Measurements from ENCODE around the gene CENPE. TPM values are rescaled to one million over a fixed set of nuclear protein-coding genes. Genes with fewer than 3 reads are reported as not detected.

Gene CENPE
- total and polyA plus RNA-seq, 2 donors (not counting 3 experiments of a cell fraction or from before 2014, with no cell fraction given): 1.7 to 50.8 TPM

DNA sequence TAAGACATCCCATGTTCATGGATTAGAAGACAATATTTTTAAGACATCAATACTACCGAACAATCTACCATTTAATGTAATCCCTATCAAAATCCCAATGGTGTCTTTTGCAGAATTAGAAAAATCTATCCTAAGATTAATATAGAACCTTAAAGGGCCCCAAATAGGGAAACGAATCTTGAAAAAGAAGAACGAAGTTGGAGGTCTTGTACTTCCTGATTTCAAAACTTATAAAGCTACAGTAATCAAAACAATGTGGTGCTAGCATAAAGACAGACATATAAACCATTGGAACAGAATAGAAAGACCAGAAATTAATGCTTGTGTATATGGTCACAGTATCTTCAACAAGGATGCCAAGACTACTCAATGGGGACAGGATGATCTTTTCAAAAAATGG is 42.0 kb downstream of the CENPE start:
- BruUV-seq (replicated peaks): no TSS peak
- Histone ChIP-seq H3K4me1 (ENCODE audit: control insufficient read depth, extremely low read depth, insufficient read depth, low read length) (peaks cover 5% of the 10 kb centered on the region), H3K79me2 (ENCODE audit: control insufficient read depth, insufficient read depth, low read length) (peaks cover 4% of the 10 kb centered on the region), H3K4me3 (replicated peaks in 1 of 3; ENCODE audit: insufficient read depth in 1 of 3, low read depth in 1 of 3, low read length in 3 of 3) (no peak overlapping the region), H3K9ac (replicated peaks; ENCODE audit: extremely low read depth, insufficient read depth, low read length) (no peak overlapping the region), H3K4me2 (ENCODE audit: insufficient read depth, low read length) (no peak overlapping the region), H3K27me3 (ENCODE audit: control insufficient read depth in 2 of 2, insufficient read depth in 2 of 2, low read length in 2 of 2) (no peaks in the 10 kb centered on the region), H3K9me1 (replicated peaks; ENCODE audit: control insufficient read depth, extremely low read depth, insufficient read depth, low read length) (no peaks in the 10 kb centered on the region), H3K27ac (ENCODE audit: insufficient read depth, low read depth, low read length) (no peak overlapping the region), H3K36me3 (ENCODE audit: control insufficient read depth in 2 of 2, extremely low read depth in 1 of 2, insufficient read depth in 2 of 2, low read length in 2 of 2) (peaks cover 0 to 18% of the 10 kb centered on the region in 2 experiments), H3K9me3 (replicated peaks; ENCODE audit: control insufficient read depth, insufficient read depth, low read length) (no peaks in the 10 kb centered on the region), H4K20me1 (replicated peaks; ENCODE audit: control insufficient read depth, extremely low read depth, insufficient read depth, low read length) (no peaks in the 10 kb centered on the region), H2AFZ (ENCODE audit: low read depth, low read length) (no peak overlapping the region)
- CTCF ChIA-PET: no interaction called here
- TF ChIP-seq POLR2A (IDR thresholded peaks at IDR 0.05; ENCODE audit: low read depth, low read length) (no peak), EZH2 (IDR thresholded peaks at IDR 0.05; ENCODE audit: borderline replicate concordance, low read depth, low read length, severe bottlenecking) (no peak), JUN (IDR thresholded peaks at IDR 0.05; ENCODE audit: borderline replicate concordance, insufficient read depth, insufficient read length, low read depth) (no peak)
- intact Hi-C loops (cut with micrococcal nuclease): no loop called here
- POLR2A ChIA-PET: no interaction called here
- dilution Hi-C loops (cut with MboI; ENCODE audit: extremely low pct_ligation_motif_present, low sequenced_read_pairs): no loop called here
- DNase-seq (ENCODE audit: low read depth, low spot score) (no peak), FAIRE-seq (no peak)

DNA sequence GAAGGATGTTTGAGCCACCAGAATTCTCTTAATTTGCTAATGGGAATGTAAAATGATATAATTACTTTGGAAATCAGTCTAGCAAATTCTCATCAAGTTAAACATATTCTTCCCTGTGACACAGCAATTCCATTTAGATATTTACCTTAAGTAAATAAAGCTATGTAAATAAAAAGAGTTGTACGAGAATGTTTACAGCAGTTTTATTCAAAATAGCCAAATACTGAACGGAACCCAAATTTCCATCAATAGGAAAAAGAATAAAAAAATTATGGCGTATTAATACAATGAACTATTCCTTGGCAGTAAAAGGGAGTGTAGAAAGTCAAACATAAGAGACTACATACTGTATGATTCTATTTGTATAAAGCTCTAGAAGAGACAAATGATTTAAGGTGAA is 45.8 kb downstream of the CENPE start:
- H3K27me3 ChIP-seq (ENCODE audit: control insufficient read depth in 2 of 2, insufficient read depth in 2 of 2, low read length in 2 of 2): no peaks in the 10 kb centered on the region
- POLR2A ChIA-PET: no interaction called here
- dilution Hi-C loops (cut with MboI; ENCODE audit: extremely low pct_ligation_motif_present, low sequenced_read_pairs): no loop called here

More for the DNA sequence above, 45.8 kb downstream of the CENPE start:
- H3K9ac ChIP-seq (replicated peaks; ENCODE audit: extremely low read depth, insufficient read depth, low read length): no peak overlapping the region
- CTCF ChIA-PET: interaction anchor here (0.6 kb wide), 1 partner anchor 25 kb away, joined by 3 read pairs; no protein-coding TSS in a partner anchor
- H3K36me3 ChIP-seq (ENCODE audit: control insufficient read depth in 2 of 2, extremely low read depth in 1 of 2, insufficient read depth in 2 of 2, low read length in 2 of 2): peaks cover 0 to 17% of the 10 kb centered on the region in 2 experiments
- DNase-seq (ENCODE audit: low read depth, low spot score) (no peak), FAIRE-seq (no peak)
- intact Hi-C loops (cut with micrococcal nuclease): no loop called here
- TF ChIP-seq MYC (IDR thresholded peaks at IDR 0.05; ENCODE audit: low read depth, low read length): no peak
- TF ChIP-seq POLR2A (IDR thresholded peaks at IDR 0.05; ENCODE audit: low read depth, low read length): no peak
- no peak for TF ChIP-seq GATA2 (IDR thresholded peaks at IDR 0.05; ENCODE audit: insufficient read depth, insufficient read length, low read depth, low read length)
- no peak for TF ChIP-seq POLR2AphosphoS5 (IDR thresholded peaks at IDR 0.05; ENCODE audit: insufficient read depth, low read depth, low read length)
- no peak for TF ChIP-seq EZH2 (IDR thresholded peaks at IDR 0.05; ENCODE audit: borderline replicate concordance, low read depth, low read length, severe bottlenecking)
- TF ChIP-seq, protein P1, sequence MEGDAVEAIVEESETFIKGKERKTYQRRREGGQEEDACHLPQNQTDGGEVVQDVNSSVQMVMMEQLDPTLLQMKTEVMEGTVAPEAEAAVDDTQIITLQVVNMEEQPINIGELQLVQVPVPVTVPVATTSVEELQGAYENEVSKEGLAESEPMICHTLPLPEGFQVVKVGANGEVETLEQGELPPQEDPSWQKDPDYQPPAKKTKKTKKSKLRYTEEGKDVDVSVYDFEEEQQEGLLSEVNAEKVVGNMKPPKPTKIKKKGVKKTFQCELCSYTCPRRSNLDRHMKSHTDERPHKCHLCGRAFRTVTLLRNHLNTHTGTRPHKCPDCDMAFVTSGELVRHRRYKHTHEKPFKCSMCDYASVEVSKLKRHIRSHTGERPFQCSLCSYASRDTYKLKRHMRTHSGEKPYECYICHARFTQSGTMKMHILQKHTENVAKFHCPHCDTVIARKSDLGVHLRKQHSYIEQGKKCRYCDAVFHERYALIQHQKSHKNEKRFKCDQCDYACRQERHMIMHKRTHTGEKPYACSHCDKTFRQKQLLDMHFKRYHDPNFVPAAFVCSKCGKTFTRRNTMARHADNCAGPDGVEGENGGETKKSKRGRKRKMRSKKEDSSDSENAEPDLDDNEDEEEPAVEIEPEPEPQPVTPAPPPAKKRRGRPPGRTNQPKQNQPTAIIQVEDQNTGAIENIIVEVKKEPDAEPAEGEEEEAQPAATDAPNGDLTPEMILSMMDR (IDR thresholded peaks at IDR 0.05; ENCODE audit: extremely low read depth in 1 of 2, insufficient read depth in 1 of 2, low read depth in 1 of 2, low read length in 2 of 2): no peak
- no peak for TF ChIP-seq FOS (IDR thresholded peaks at IDR 0.05; ENCODE audit: borderline replicate concordance, insufficient read depth, low read length)
- TF ChIP-seq, protein P2, sequence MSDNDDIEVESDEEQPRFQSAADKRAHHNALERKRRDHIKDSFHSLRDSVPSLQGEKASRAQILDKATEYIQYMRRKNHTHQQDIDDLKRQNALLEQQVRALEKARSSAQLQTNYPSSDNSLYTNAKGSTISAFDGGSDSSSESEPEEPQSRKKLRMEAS (IDR thresholded peaks at IDR 0.05; ENCODE audit: insufficient read depth, insufficient read length): no peak
- no peak overlapping the region for H3K27ac ChIP-seq (ENCODE audit: insufficient read depth, low read depth, low read length)
- H2AFZ ChIP-seq (ENCODE audit: low read depth, low read length): no peak overlapping the region
- H3K79me2 ChIP-seq (ENCODE audit: control insufficient read depth, insufficient read depth, low read length): peaks cover 3% of the 10 kb centered on the region
- no TSS peak for BruUV-seq (replicated peaks)
- H3K9me3 ChIP-seq (replicated peaks; ENCODE audit: control insufficient read depth, insufficient read depth, low read length): no peaks in the 10 kb centered on the region
- H3K4me1 ChIP-seq (ENCODE audit: control insufficient read depth, extremely low read depth, insufficient read depth, low read length): peaks cover 11% of the 10 kb centered on the region
- H4K20me1 ChIP-seq (replicated peaks; ENCODE audit: control insufficient read depth, extremely low read depth, insufficient read depth, low read length): no peaks in the 10 kb centered on the region
- no peaks in the 10 kb centered on the region for H3K9me1 ChIP-seq (replicated peaks; ENCODE audit: control insufficient read depth, extremely low read depth, insufficient read depth, low read length)
- H3K4me2 ChIP-seq (ENCODE audit: insufficient read depth, low read length): no peak overlapping the region
- no peak overlapping the region for H3K4me3 ChIP-seq (replicated peaks in 1 of 3; ENCODE audit: insufficient read depth in 1 of 3, low read depth in 1 of 3, low read length in 3 of 3)

Data from endothelial cell of umbilical vein (primary cell).